Left ventricle myocardium inferior (tissue), 1 donor: Measurements from ENCODE around the gene CPB1. TPM values are rescaled to one million over a fixed set of nuclear protein-coding genes. Genes with fewer than 3 reads are reported as not detected.

Experiments used
- DNase-seq: peaks from one replicate; pipeline ENCODE4 v3.0.0-alpha.2; 2020
- H3K27ac ChIP-seq: fragments of 200-600 bp; replicated peaks from 2 replicates; pipeline ENCODE4 v1.8.0; 2021
- H3K27me3 ChIP-seq: fragments of 200-600 bp; 2 replicates; pipeline ENCODE4 v1.8.0; 2021; ENCODE audit warnings: low read depth
- H3K36me3 ChIP-seq: fragments of 200-600 bp; 2 replicates; pipeline ENCODE4 v1.8.0; 2021
- H3K4me1 ChIP-seq: fragments of 200-600 bp; 2 replicates; pipeline ENCODE4 v1.8.0; 2021
- H3K4me3 ChIP-seq: fragments of 200-600 bp; 2 replicates; pipeline ENCODE4 v1.8.0; 2021; ENCODE audit warnings: mild to moderate bottlenecking, moderate library complexity
- H3K9me3 ChIP-seq: fragments of 200-600 bp; replicated peaks from 2 replicates; pipeline ENCODE4 v1.8.0; 2021
- CTCF ChIP-seq: fragments of 200-600 bp; IDR thresholded peaks from 2 replicates; pipeline ENCODE4 v1.8.0; 2021; ENCODE audit warnings: antibody characterized with exemption, mild to moderate bottlenecking, borderline replicate concordance
- intact Hi-C: fragments of 100-400 bp; cut with micrococcal nuclease; formaldehyde crosslinking; loops from one replicate; pipeline ENCODE4 v1.11.0; 2022
- total RNA-seq: library from RNA; stranded (reverse); fragmentation: NEBNext Ultra II Directional; extraction: Animal tissue kit (Norgen Biotek cat#: 25700); gene quantifications from one replicate; pipeline ENCODE4 v1.2.1, GENCODE V29; 2021
- donor health status: DM: no; HTN: yes; CAD: no; lungs with severe emphysema.

The CPB1 gene
- total RNA-seq, 1 donor from 2014 or later = not detected

GRCh38 chr3:148866261-148866660 lies 38.6 kb downstream of the CPB1 start:
- DNase-seq = no peak
- H3K36me3 ChIP-seq = no peaks in the 10 kb centered on the region
- no peaks in the 10 kb centered on the region for H3K9me3 ChIP-seq
- H3K27me3 ChIP-seq = peaks cover 30% of the 10 kb centered on the region
- H3K27ac ChIP-seq = no peak overlapping the region
- TF ChIP-seq CTCF = no peak
- H3K4me3 ChIP-seq = no peak overlapping the region
- intact Hi-C loops = no loop called here
- no peaks in the 10 kb centered on the region for H3K4me1 ChIP-seq

- no peaks in the 10 kb centered on the region for H3K36me3 ChIP-seq
- intact Hi-C loops = no loop called here
- no peaks in the 10 kb centered on the region for H3K4me1 ChIP-seq
- H3K27me3 ChIP-seq = peaks cover 12% of the 10 kb centered on the region
- no peak for TF ChIP-seq CTCF
- no peak overlapping the region for H3K27ac ChIP-seq
- no peak overlapping the region for H3K4me3 ChIP-seq
- DNase-seq = no peak
- no peaks in the 10 kb centered on the region for H3K9me3 ChIP-seq
Measured at GRCh38 chr3:148873270-148873927, 45.8 kb downstream of the CPB1 start.

- Histone ChIP-seq H3K9me3 (no peaks in the 10 kb centered on the region), H3K27ac (no peak overlapping the region), H3K4me3 (no peak overlapping the region), H3K4me1 (no peaks in the 10 kb centered on the region), H3K27me3 (peaks cover 12% of the 10 kb centered on the region), H3K36me3 (no peaks in the 10 kb centered on the region)
- intact Hi-C loops = no loop called here
- DNase-seq = no peak
- no peak for TF ChIP-seq CTCF
Measured at GRCh38 chr3:148873977-148874376, 46.4 kb downstream of the CPB1 start.

GRCh38 chr3:148878095-148878494 lies 50.5 kb downstream of the CPB1 start:
- intact Hi-C loops = no loop called here
- no peaks in the 10 kb centered on the region for H3K4me1 ChIP-seq
- no peak overlapping the region for H3K4me3 ChIP-seq
- H3K36me3 ChIP-seq = no peaks in the 10 kb centered on the region
- peaks cover 12% of the 10 kb centered on the region for H3K27me3 ChIP-seq
- H3K9me3 ChIP-seq = no peaks in the 10 kb centered on the region
- DNase-seq = no peak
- no peak overlapping the region for H3K27ac ChIP-seq
- no peak for TF ChIP-seq CTCF

GRCh38 chr3:148879256-148879655 lies 51.6 kb downstream of the CPB1 start:
- Histone ChIP-seq H3K36me3 (no peaks in the 10 kb centered on the region), H3K4me3 (no peak overlapping the region), H3K9me3 (no peaks in the 10 kb centered on the region), H3K27me3 (peaks cover 12% of the 10 kb centered on the region), H3K4me1 (no peaks in the 10 kb centered on the region), H3K27ac (no peak overlapping the region)
- intact Hi-C loops = no loop called here
- no peak for DNase-seq
- TF ChIP-seq CTCF = no peak
